Measurements from ENCODE around the gene GALT. TPM values are rescaled to one million over a fixed set of nuclear protein-coding genes. Genes with fewer than 3 reads are reported as not detected.

Gene GALT
- total RNA-seq, 1 donor from 2014 or later: 57.5 TPM

DNA sequence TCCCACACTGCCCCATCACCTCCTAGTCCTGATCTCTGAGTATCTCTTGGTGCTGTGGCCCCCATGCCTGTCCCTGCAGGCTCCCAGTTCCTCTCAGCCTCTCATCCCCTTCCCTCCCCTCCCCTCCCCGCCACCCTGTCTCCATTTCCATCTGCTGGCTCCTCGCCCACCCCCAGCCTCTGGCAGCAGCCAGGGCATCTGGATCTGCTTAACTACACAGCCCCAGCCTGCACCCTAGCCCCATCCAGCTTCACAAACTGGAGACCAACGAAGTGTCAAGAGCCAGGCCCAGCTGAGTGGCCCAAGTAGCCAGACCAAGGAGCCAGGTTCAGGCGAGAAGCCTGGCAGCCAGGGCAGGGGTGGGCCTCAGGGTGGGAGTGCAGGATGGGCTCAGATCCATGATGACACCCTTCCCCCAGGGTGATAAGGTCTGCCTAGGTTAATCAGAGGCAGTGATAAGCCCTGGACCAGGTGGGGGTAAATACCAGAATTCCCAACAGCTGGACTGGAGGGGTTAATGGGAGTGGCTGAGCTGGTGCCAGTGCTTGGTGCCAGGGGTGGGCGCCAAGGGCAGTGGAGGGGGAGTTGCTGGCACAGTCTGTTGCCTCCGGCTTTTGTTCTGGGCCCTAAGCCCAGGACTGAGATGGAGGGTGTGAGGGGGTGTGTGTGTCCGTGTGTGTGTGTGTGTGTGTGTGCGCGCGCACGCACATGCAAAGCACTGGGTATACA, 8.0 kb downstream of the GALT start:
- Mint-ChIP-seq H3K27me3 (ENCODE audit: unreplicated experiment) (peaks cover 4% of the 10 kb centered on the region), H3K36me3 (ENCODE audit: unreplicated experiment) (no peaks in the 10 kb centered on the region), H3K27ac (ENCODE audit: unreplicated experiment) (no peak overlapping the region), H3K4me1 (ENCODE audit: low read depth, unreplicated experiment) (peaks cover 32% of the 10 kb centered on the region), H3K4me3 (ENCODE audit: unreplicated experiment) (no peak overlapping the region), H3K9me3 (ENCODE audit: unreplicated experiment) (peaks cover 6% of the 10 kb centered on the region)
- no peak for DNase-seq
- TF ChIP-seq, protein P1, sequence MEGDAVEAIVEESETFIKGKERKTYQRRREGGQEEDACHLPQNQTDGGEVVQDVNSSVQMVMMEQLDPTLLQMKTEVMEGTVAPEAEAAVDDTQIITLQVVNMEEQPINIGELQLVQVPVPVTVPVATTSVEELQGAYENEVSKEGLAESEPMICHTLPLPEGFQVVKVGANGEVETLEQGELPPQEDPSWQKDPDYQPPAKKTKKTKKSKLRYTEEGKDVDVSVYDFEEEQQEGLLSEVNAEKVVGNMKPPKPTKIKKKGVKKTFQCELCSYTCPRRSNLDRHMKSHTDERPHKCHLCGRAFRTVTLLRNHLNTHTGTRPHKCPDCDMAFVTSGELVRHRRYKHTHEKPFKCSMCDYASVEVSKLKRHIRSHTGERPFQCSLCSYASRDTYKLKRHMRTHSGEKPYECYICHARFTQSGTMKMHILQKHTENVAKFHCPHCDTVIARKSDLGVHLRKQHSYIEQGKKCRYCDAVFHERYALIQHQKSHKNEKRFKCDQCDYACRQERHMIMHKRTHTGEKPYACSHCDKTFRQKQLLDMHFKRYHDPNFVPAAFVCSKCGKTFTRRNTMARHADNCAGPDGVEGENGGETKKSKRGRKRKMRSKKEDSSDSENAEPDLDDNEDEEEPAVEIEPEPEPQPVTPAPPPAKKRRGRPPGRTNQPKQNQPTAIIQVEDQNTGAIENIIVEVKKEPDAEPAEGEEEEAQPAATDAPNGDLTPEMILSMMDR (IDR thresholded peaks at IDR 0.05; ENCODE audit: partially characterized antibody, unreplicated experiment): no peak

DNA sequence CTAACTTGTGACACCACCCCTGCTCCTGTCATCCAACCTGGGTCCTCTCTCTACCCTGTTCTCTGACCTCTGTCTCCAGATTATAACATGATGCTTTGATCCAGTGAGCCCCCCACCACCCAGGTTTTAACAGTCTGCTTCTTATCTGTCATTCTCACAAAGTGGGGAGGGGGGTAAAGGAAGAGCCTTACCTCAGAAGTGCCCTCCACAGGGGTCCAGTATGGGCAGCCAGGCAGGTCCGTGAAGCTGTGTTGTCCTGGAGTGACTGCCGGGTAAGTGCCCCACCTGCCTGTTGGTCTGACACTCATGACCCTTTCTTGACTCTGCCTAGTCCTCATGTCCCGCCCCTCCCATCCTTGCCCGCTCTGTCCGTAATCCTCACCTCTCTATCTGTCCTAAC, 8.9 kb downstream of the GALT start:
- no peak overlapping the region for H3K27ac Mint-ChIP-seq (ENCODE audit: unreplicated experiment)
- peaks cover 4% of the 10 kb centered on the region for H3K27me3 Mint-ChIP-seq (ENCODE audit: unreplicated experiment)
- DNase-seq: no peak
- peaks cover 6% of the 10 kb centered on the region for H3K9me3 Mint-ChIP-seq (ENCODE audit: unreplicated experiment)
- TF ChIP-seq, protein P1 (IDR thresholded peaks at IDR 0.05; ENCODE audit: partially characterized antibody, unreplicated experiment): no peak
- no peak overlapping the region for H3K4me3 Mint-ChIP-seq (ENCODE audit: unreplicated experiment)
- H3K4me1 Mint-ChIP-seq (ENCODE audit: low read depth, unreplicated experiment): peaks cover 32% of the 10 kb centered on the region
- no peaks in the 10 kb centered on the region for H3K36me3 Mint-ChIP-seq (ENCODE audit: unreplicated experiment)

DNA sequence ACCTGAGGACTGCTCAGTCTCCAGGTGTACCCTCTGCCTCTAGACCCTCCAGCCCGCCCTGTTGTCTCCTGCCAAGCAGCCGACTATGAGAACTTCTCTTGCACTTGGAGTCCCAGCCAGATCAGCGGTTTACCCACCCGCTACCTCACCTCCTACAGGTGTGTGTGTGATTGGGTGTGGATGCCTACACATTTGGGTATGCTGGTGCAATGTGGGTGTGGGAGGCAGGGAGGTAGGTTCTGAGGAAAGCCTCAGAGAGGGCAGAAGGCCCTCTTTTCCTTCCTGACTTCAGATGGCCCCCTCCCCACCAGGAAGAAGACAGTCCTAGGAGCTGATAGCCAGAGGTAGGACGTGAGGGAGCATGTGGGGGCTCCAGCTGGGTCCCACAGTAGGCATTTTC, 10.5 kb downstream of the GALT start:
- Mint-ChIP-seq H3K27me3 (ENCODE audit: unreplicated experiment) (peaks cover 6% of the 10 kb centered on the region), H3K4me1 (ENCODE audit: low read depth, unreplicated experiment) (peaks cover 28% of the 10 kb centered on the region), H3K4me3 (ENCODE audit: unreplicated experiment) (no peak overlapping the region), H3K36me3 (ENCODE audit: unreplicated experiment) (no peaks in the 10 kb centered on the region), H3K9me3 (ENCODE audit: unreplicated experiment) (peaks cover 5% of the 10 kb centered on the region), H3K27ac (ENCODE audit: unreplicated experiment) (no peak overlapping the region)
- TF ChIP-seq, protein P1 (IDR thresholded peaks at IDR 0.05; ENCODE audit: partially characterized antibody, unreplicated experiment): no peak
- DNase-seq: no peak

DNA sequence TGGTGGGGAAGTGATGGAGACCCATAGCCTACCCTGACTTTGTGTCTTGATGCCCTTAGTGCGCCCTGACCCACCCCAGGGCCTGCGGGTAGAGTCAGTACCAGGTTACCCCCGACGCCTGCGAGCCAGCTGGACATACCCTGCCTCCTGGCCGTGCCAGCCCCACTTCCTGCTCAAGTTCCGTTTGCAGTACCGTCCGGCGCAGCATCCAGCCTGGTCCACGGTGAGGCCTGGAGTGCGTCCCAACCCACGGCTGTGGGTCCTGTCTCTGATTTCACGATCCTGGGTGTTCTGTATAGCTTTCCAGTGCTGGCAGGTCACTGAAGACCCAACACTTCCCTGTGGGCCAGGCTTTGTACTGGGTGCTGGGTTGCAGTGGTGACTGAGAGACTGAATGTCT, 12.0 kb downstream of the GALT start:
- H3K4me3 Mint-ChIP-seq (ENCODE audit: unreplicated experiment): peak overlapping the region; percentile 9
- H3K27ac Mint-ChIP-seq (ENCODE audit: unreplicated experiment): no peak overlapping the region
- peaks cover 18% of the 10 kb centered on the region for H3K4me1 Mint-ChIP-seq (ENCODE audit: low read depth, unreplicated experiment)
- peaks cover 5% of the 10 kb centered on the region for H3K9me3 Mint-ChIP-seq (ENCODE audit: unreplicated experiment)
- TF ChIP-seq, protein P1 (IDR thresholded peaks at IDR 0.05; ENCODE audit: partially characterized antibody, unreplicated experiment): no peak
- no peaks in the 10 kb centered on the region for H3K36me3 Mint-ChIP-seq (ENCODE audit: unreplicated experiment)
- no peak for DNase-seq
- peaks cover 2% of the 10 kb centered on the region for H3K27me3 Mint-ChIP-seq (ENCODE audit: unreplicated experiment)

DNA sequence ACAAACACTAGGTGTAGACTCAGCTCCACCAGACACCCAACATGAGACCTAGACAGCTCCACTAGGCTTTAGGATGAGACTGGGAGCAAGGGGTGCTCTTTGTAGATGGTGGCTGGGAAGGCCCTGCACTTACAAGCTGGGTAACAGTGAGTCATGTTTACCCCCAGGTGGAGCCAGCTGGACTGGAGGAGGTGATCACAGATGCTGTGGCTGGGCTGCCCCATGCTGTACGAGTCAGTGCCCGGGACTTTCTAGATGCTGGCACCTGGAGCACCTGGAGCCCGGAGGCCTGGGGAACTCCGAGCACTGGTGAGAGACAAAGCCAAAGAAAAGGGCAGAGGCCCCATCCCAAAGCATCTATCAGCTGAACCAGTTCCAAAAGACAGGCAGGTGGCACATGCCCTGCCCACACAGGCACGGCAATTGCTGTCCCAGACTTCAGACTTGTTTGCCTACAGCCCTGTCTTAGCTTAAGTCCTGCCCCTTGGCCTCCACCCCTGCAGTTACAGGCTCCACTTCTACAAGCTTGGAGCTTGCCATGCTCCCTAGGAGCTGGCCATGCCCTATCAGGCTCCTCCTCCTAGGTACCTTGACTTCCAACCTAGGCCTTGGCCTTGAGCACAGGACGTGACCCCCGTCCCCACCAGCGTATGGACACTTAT, 13.2 kb downstream of the GALT start:
- no peak for DNase-seq
- Mint-ChIP-seq H3K27ac (ENCODE audit: unreplicated experiment) (no peak overlapping the region), H3K27me3 (ENCODE audit: unreplicated experiment) (peaks cover 3% of the 10 kb centered on the region), H3K36me3 (ENCODE audit: unreplicated experiment) (no peaks in the 10 kb centered on the region), H3K9me3 (ENCODE audit: unreplicated experiment) (peaks cover 9% of the 10 kb centered on the region), H3K4me1 (ENCODE audit: low read depth, unreplicated experiment) (peaks cover 16% of the 10 kb centered on the region), H3K4me3 (ENCODE audit: unreplicated experiment) (no peak overlapping the region)
- TF ChIP-seq, protein P1 (IDR thresholded peaks at IDR 0.05; ENCODE audit: partially characterized antibody, unreplicated experiment): no peak
